ENCODE results near the gene KRT2.

KRT2 gene

DNA sequence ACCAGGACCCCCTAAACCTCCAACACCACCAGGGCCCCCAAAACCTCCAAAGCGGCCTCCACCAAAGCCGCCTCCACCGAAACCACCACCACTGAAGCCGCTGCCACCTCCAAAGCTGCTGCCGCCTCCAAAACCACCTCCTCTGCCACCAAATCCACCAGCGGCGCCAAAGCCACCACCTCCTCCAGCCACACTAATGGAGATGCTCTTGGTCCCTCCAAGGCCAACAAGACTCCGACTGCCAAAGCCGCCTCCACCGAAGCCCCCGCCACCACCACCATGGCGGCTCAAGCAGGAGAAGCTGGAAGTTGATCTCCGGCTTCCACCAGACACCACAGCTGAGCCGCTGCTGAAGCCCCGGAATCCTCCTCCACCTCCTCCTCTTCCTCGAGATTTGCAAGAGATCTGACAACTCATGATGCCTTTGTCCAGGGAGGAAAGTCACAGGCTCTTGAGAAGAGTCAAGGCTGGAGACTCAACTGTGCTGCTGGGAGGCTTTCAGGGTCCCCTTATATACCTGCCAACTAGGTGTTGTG lies at the start of gene KRT2:
Gene KRT2 (minus strand): TSS at position 486 of the 536 bp plus-strand sequence. CDS start 69 bp downstream, at position 417.
- DNase-seq (ENCODE audit: low read depth), result no peak

DNA sequence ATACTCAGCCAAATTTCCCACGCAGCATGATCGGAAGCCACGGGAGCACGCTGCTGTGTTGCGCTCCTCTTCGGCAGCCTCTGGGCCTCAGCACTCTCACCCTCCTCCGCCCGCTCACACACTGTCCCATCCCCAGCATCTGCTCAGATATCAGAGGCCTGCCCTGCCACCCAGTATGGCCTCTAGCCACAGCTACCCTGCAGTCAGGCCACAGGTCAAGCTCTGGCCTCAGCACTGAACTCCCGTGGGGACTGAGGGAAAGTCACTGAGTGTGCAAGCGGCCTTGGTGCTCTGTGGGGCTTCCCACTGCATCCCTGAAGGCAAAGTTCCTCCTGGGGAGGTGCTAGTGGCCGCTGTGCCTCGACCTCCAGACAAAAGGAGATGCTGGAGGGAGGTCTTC lies 49.3 kb upstream of the KRT2 start:
- no peak for DNase-seq (ENCODE audit: low read depth)

DNA sequence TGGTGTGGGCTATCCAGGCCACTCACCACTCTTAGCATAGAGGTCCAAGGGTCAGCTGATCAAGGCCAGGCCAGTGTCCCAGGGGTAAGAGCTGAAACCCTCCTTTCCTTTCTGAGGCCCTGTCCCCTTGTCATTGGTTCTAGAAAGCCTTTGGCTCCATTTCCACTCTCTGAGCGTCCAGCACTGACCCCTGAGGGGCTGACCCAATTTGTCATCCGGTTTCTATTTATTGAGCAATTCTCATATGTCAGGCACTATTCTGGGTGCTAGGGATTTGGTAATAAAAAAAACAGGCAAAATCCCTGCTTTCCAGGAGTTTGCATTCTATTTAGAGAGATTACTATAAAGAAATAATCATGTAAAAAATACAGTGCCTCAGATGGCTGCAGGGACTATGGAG lies 47.9 kb upstream of the KRT2 start:
- DNase-seq (ENCODE audit: low read depth), result no peak

DNA sequence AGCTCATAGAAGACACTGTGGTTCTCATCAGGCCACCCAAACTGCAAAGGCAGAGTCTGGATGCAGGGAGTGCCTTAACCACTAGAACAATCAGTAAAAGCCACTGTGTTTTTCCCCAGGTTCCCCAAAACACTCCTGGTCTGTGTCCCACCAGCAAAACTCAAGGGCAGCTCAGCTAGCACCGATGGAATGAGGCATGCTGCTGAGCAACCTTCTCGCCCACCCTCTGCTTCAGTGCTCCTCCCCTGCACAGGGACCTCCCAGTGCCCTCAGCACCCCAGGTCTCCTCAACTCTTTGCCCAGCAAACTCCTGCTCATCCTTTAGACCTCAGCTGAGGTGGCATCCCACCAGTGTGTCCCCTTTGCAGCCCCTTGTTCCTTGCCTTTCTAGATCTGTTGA lies 47.4 kb upstream of the KRT2 start:
- DNase-seq (ENCODE audit: low read depth), result no peak

DNA sequence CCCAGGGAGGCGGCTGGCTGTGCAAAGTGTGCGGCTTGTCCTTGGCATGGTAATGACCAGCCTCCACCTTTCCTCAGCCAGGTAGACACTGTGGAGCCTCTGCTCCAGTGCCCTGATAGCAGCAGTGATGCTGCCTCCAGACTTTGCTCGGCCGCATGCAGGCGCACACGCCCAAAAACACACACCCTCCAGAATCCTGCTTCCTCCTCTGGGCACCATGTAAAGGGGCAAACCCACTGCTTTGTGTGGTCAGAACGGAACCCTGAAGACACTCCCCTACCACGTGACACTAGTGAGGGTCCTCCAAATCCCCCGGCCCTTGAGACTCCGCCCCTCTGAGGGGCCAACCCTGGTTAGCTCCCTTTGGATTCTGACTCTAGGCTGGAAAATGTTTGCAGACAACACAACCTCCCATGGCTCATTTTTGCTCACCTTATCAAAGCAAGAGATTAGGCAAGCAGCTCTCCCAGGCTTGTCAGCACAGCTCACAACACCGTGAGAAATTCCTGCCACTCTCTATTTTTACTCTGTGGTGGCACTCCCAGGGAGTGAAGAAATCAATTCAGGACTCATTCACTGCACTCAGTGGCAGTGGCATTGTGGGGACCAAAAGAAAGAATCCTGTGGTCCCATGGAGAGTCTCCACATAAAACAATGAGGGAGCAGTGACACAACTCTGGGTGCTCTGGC lies 46.8 kb upstream of the KRT2 start:
- no peak for DNase-seq (ENCODE audit: low read depth)

DNA sequence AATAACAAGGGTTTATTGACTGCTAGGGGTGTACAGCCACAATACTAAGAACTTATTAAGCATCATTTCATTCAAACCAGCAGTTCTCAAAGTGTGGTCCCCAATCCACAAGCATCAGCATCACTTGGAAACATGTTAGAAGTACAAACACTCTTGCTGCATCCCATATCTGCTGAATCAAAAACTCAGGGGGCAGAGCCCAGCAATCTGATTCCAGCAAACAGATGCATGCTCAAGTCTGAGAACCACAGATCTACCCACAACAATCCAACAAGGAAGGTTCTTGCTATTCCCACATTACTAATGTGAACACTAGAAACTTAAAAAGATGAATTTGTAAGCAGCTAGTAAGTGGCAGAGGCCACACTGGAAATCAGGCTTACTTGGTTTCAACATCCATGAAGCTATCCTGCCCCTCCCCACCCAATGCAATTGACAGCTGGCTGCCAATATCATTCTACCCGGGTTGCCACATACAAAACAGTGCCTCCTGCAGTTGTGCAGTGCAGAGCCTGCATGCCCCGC lies 45.1 kb upstream of the KRT2 start:
- DNase-seq (ENCODE audit: low read depth), result no peak

DNA sequence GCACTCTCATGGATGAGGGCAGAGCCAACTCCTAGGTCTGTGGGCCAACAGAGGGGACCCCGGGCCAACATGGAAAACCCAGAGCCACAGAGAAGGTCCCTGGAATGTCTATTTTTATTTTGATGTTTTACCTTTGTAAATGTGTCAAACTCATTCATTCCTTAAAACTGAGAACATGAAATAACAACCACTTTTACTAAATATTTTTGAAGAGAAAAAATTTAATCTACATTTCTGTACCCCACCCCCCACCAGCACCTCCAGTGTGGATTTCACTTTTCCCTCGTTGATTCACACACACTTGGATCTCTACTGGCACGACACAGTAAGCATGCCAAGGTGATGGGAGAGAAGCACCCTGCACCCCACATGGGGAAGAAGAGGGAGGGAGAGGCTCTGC lies 44.6 kb upstream of the KRT2 start:
- no peak for DNase-seq (ENCODE audit: low read depth)

DNA sequence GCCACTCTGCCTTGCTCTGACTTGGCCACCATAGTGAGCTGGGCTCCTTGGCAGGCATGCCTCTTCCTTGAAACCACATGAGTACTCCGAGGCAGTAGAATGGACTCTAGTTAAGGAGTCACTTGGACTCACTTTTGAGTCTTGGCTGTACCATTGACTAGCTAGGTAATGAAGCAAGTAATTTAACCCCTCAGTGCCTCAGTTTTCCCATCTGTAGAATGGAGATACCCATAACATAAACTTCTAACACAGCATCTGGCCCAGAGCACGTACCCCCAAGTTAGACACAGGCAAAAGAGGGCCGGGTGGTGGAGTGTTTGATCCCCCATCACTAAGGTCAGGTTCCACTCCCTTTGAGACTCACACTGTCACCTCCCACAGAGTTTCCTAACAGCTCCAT lies 43.0 kb upstream of the KRT2 start:
- DNase-seq (ENCODE audit: low read depth), result no peak

DNA sequence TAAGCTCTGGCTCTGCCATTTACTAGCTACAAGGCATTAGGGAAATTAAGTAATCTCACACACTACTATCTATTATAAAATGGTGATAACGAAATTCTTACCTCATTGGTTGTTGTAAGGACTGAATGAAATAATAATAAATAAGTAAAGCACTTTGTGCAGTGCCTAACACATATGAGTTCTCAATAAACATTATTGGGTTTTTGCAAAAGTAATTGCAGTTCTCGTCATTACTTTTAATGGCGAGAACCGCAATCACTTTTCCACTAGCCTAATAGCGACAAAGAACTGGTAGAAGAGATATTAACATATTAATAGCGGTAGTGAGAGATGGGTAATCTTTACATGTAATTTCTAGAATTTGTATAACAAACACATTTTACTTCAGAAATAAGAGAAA lies 42.1 kb upstream of the KRT2 start:
- no peak for DNase-seq (ENCODE audit: low read depth)

DNA sequence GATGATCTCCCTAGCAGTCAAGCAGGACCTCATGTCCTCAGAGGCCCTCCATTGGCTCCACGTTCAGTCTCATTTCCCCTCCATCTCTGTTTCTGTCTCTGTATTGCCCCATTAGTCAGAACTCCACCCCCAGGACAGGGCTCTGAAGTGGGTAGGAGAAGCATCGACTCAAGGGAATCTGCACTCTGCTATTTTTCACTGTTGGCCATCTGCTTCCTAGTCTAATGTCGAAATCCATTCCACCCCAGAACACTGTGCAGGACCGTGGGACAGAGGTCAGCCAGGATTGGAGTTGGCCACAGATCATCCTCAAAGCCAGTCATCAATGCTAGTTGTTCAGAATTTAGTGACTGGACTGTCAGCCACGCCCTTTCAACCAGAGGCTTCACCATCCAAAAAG lies 41.2 kb upstream of the KRT2 start:
- no peak for DNase-seq (ENCODE audit: low read depth)

DNA sequence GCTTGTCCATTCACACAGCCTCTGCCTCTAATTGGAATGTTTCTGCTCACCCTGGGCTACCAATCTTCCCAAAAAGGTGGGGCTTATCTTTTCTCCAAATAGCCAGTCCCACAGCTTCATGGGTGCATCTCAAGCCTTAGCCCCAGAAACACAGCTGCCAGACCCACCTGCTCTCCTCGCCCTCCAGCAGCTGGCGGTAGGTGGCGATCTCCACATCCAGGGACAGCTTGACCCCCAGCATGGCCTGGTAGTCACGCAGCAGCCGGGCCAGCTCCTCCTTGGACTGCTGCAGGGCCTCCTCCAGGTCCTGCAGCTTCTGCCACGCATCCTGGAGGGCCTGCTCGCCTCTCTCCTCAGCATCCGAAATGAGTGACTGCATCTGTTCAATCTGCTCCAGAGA lies 40.2 kb upstream of the KRT2 start:
- no peak for DNase-seq (ENCODE audit: low read depth)

DNA sequence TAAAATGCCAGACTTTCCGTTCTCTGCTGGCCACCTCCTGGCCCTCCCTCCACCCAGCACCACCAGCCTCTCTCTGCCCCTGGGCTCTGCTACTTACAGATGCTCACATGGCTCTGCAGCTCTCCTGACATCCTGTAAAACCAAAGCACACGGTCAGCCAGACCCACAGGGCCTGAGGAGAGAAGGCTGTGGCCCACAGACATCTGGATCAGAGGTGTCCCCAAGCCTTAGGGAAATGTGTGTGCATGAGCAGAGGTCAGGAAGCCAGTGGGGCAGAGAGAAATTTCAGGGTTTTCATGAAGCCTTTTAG lies 39.8 kb upstream of the KRT2 start:
- DNase-seq (ENCODE audit: low read depth), result no peak

DNA sequence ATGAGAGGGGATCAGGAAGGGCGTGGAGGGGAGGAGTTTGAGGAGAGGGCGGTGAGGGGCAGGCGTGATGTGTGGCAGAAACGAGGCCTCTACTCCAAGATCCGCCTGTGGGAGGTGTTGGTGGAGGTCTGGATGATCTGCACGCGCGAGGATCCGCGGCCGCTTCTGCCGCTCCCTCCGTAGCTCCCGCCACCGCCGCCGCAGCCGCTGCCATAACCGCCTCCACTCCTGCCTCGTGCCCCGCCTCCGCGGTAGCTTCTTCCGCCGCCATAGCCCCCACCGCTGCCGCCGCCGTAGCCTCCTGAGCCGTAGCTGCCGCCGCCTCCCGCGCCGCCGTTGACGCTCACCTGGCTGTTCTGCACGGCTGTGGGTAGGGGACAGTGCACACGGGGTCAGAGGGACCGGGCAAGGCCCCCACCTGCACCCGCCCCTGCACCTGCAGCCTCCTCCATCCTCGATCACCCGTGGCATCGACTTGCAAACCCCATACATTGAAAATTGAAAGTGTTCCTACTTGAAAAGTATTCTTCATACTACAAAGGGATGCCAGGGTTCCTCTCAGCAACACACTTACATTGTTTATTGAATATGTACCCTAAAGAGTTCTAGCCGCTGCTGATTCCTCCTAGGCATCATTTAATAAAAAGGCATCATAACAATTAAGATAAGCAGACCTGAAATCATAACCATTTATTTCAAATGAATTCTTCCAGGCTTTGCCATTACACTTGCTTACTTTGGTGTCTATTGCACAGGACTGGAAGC lies 39.2 kb upstream of the KRT2 start:
- no peak for DNase-seq (ENCODE audit: low read depth)

DNA sequence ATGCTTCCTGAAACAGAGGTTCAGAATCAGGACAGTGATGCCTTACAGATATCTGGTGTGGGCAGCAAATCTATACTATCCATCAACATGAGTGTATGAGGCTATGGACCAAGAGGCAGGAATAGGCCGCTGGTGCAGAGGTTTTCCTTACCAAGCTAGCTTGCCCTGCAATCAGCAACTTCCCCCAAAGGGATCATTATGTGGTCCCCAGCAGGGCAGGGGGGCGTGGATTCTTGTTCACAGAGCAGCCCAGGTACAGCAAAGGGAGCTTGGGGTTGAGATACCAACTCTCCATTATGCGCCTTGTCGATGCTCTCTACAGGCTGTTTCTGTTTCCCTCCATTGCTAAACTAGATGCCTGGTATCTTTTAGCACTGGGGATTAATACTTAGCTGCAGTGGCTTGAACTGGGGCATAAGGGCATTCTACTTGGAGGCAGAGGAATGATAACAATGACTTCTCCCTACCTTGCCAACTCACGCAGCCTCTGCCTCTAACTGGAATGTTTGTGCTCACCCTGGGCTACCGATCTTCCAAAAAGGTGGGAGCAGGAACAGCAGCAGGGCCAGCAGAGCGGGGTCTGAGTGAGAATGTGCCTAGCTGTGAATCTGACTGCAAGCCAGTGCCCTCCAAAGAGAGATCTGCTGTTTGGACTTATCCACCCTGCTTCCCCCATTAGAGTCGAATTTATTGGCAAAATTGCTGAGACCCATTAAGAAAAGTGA lies 38.5 kb upstream of the KRT2 start:
- no peak for DNase-seq (ENCODE audit: low read depth)

DNA sequence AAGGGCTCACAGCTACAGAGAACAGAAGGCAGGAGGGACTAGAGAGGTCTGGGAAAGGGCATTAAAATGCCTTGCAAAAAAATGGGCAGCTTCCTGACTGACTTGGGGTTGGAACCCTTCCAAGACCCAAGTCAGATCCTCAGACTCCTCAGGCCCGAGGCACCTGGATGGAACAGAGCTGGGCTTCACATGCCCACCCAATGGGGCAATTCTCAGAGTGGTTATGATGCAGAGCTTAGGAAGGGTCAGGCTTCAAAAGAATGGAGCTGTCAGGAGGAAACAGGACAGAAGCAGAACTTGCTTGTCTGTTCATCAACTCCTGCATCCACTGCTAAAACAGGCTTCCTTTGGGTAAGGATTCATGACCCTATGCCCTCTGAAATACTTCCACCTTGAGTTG lies 37.9 kb upstream of the KRT2 start:
- no peak for DNase-seq (ENCODE audit: low read depth)

DNA sequence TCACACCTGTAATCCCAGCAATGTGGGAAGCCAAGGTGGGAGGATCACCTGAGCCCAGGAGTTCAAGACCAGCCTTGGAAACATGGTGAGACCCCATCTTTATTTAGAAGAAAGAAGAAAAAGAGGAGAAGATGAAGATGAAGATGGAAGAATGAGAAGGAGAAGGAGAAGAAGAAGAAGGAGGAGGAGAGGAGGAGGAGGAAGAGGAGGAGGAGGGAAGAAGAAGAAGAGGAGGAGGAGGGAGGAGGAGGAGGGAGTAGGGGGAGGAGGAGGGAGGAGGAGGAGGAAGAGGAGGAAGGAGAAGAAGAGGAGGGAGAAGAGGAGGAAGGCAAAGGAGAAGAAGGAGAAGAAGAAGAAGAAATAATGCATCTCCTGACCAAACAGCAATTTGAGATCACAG lies 37.2 kb upstream of the KRT2 start:
- no peak for DNase-seq (ENCODE audit: low read depth)

DNA sequence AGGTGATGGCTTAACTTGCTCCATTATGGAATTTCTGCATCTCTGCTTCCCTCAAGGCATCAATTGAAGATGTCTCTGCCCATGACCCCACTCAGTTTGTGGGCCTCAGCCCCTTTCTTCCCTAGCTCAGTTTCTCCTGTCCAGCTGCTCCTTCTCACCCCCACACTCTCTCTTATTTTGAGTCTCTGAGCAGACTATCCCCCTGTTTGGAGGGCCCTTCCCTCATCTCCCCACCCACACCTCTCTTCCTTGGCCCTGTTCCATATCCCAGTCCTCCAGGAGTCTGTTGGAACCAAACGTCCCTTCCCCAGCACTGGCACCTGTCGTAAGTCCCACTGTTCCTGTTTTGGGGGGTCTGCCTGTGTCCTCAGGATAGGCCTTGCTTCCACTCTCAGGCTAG lies 36.5 kb upstream of the KRT2 start:
- DNase-seq (ENCODE audit: low read depth), result no peak

DNA sequence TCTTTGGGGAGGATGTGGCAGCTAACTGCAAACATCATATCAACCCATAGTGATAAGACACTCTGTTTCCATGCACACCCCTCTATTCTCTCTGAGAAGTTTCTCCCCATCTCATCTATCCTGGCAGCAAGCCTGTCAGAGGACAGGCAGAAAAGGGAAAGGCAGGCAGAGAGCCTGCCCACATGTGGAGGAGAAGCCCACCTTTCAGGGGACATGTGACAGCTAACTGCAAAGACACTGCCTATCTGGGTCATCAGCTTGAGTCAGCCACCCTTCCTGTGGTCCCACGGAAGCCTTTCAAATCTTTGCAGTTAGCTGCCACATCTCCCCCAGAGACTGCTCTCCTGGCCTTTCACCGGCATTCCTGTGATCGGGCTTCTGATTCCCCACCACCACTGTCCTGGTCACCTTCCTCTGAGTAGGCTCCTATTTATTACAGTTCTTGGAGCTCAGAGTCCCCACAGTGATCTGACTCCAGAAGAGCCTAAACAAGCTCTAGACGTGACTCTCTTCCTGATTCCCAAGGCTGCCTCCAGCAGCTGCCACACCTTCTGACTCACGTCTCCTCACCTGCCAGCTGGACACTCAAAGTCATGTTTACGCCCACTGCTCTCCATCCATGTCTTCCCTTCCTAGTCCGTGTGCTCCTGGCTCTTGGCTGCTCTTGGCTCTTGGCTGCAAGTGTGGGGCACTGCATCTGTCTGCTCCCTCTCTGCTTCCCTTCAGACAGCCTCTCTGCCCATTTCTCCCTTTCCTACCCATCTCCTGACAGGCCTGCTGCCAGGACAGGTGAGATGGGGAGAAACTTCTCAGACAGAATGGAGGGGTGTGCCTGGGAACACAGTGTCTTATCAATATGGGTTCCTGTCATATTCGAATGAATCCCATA lies 35.7 kb upstream of the KRT2 start:
- DNase-seq (ENCODE audit: low read depth), result no peak

DNA sequence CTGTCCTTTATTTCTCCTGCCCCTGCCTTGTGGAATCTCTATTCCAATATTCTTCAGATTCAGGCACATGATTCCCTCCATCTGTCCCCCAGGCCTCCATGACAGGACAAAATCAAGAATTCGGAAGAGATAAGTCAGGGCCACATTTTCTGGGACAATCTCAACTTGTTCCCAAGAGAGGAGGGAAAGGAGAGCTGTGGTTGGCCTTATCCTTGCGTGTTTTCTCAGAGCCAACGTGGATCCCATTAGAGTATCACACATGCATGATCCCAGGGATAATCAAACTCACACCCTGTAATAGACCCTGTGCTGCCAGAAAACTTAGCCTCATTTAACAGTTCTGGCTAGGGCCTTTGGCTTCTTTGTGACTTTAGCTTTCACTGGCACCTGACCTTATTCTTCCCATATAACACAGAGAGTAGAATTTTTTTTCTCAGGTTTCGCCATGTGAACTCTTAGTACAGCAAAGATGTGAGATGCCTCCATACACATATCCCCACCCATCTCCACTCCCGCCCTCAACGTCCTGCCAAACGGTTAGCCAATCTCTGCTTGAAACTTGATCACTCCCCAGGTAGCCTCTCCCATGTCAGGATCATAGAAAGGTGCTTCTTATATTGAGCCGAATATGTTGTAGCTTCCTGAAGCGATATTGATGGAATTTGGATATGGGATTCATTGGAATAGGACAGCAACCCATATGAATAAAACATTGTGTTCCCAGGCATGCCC lies 34.9 kb upstream of the KRT2 start:
- DNase-seq (ENCODE audit: low read depth), result no peak

DNA sequence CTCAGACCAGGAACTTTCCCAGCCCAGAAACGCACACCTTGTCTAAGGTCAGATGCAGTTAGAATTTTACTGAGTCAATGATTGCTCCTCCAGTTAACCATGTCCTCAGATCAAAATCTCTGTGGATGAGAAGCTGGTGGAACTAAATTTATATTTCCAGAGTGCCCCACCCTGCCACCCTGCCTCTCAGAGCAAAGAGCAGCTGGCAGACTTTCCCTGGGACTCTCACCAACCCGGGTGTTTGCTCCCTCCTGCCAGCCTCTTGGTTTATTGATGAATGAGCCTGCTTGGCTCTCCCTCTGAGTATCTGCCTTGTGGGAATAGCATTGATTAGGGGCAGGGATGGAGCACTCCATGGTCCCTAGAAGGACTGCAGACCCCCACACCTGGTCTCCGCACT lies 34.1 kb upstream of the KRT2 start:
- no peak for DNase-seq (ENCODE audit: low read depth)

DNA sequence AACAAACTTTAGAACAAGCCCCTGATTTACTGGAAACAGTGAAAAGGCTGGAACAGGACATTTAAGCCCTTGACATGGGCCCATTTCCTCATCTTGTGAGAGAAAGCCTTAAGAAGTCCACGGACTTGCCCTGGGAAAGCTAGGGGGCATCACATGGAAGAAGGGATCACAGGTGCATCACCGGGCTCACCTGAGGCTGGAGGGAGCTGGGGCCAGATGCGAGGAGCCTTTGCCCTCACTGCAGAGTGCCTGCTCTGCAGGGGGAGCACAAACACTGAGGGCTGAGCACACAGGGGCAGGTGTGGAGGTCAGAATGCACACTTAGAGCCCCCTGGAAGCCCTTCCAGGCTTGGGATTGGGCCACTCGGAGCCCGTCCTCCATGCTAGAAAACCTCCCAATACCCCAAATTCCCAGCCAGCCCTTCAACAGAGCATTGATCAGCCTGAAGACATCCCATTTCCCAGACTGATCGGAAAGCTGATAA lies 33.4 kb upstream of the KRT2 start:
- DNase-seq (ENCODE audit: low read depth), result no peak
